Body of pancreas (tissue), 4 donors: Measurements from ENCODE around the gene BUD31. TPM values are rescaled to one million over a fixed set of nuclear protein-coding genes. Genes with fewer than 3 reads are reported as not detected.
A peak's percentile ranks its signal among the peaks of the same experiment; 100 is the strongest.
"Not testable (repeated sequence)": the region's sequence is repeated elsewhere in the genome, so short reads cannot be mapped to it uniquely, and the experiment has no call there.

Source experiments
- ATAC-seq: fragments of 150-250 bp; one replicate; pipeline ENCODE4 v1.9.1; 2016
- DNase-seq, 4 donors: peaks; one replicate each; pipeline ENCODE4 v3.0.0-alpha.2; 2019
- H3K27ac ChIP-seq, 4 donors: fragments of 200-600 bp; sonication (generic); 1 replicate in 3 of 4; 2 replicates in 1 of 4; pipeline versions ENCODE4 v1.5.1 to v1.6.1; 2016 to 2019; ENCODE audit warnings: mild to moderate bottlenecking in 1 of 4, mixed read lengths in 1 of 4, moderate library complexity in 1 of 4
- H3K27me3 ChIP-seq, 2 donors: fragments of 200-600 bp; sonication (generic); one replicate each; pipeline ENCODE4 v1.6.0; 2016; ENCODE audit warnings: mild to moderate bottlenecking in 1 of 2
- H3K36me3 ChIP-seq, 2 donors: fragments of 200-600 bp; sonication (generic); replicated peaks in 1 of 2; 2 replicates each; pipeline ENCODE4 v1.5.1; 2016; ENCODE audit warnings: low read depth in 2 of 2; ENCODE audit not compliant: insufficient read depth in 1 of 2
- H3K4me1 ChIP-seq: fragments of 200-600 bp; sonication (generic); one replicate; pipeline ENCODE4 v1.6.0; 2016
- H3K4me3 ChIP-seq, 2 donors: fragments of 200-600 bp; sonication (generic); 1 replicate in 1 of 2; 2 replicates in 1 of 2; pipeline ENCODE4 v1.5.1; 2016 to 2019
- H3K9me3 ChIP-seq, 3 donors: fragments of 200-600 bp; sonication (generic); 1 replicate in 2 of 3; 2 replicates in 1 of 3; pipeline ENCODE4 v1.5.1; 2016
- CTCF ChIP-seq, 7 experiments: fragments of 450-650 bp in 4 of 7; fragments of 200-600 bp in 3 of 7; sonication (generic) in 3 of 7; IDR thresholded peaks; one replicate each; pipeline ENCODE4 v1.5.1; 2016 to 2019; ENCODE audit warnings: antibody characterized with exemption in 7 of 7
- POLR2A ChIP-seq, 3 donors: fragments of 450-650 bp; IDR thresholded peaks; one replicate each; pipeline ENCODE4 v1.6.1; 2016; ENCODE audit warnings: antibody characterized with exemption in 3 of 3, mild to moderate bottlenecking in 2 of 3
- WGBS, 2 donors: methylation state at CpG; one replicate each; pipeline ENCODE4 v1.1.5; 2017; 5-methylcytosine and 5-hydroxymethylcytosine counted together
- intact Hi-C: fragments of 100-400 bp; cut with DNase I; formaldehyde crosslinking; loops from one replicate; pipeline ENCODE4 v1.15.1; 2023
- total RNA-seq, 2 donors: library from RNA; depleted of rRNA; stranded (reverse); fragments of >200 nt; gene quantifications; one replicate each; pipeline ENCODE4 v1.1.0, GENCODE V29; 2016

BUD31 gene
- total RNA-seq, 2 donors from 2014 or later: 29.6 to 31.6 TPM

GRCh38 chr7:99375070-99375807 is 33.5 kb upstream of the BUD31 start:
- peak; percentile 62 for ATAC-seq
- 5 to 17% methylated on average over 6 to 53 of the region's 58 CpGs for WGBS, 2 donors

GRCh38 chr7:99379043-99379577 is 29.7 kb upstream of the BUD31 start:
- intact Hi-C loops: no loop called here
- Histone ChIP-seq H3K4me3 (no peak overlapping the region), H3K9me3 (no peaks in the 10 kb centered on the region), H3K27me3 (no peaks in the 10 kb centered on the region), H3K27ac (peak overlapping the region in 2 of 4 donors; percentile 19 to 74), H3K36me3 (no peaks in the 10 kb centered on the region), H3K4me1 (peaks cover 19% of the 10 kb centered on the region)
- DNase-seq (peak in 2 of 4 donors; percentile 28 to 70), ATAC-seq (no peak)
- TF ChIP-seq CTCF (IDR thresholded peaks at IDR 0.05): no peak
- no peak for TF ChIP-seq POLR2A (IDR thresholded peaks at IDR 0.05)
- 67 to 68% methylated on average over 6 to 7 of the region's 7 CpGs for WGBS, 2 donors

More at GRCh38 chr7:99375070-99375807, 33.5 kb upstream of the BUD31 start:
- DNase-seq: peak; percentile 69 to 75 (median 70)
- intact Hi-C loops: no loop called here
- TF ChIP-seq POLR2A (IDR thresholded peaks at IDR 0.05) (peak in 1 of 3 donors; percentile 8), CTCF (IDR thresholded peaks at IDR 0.05) (no peak)
- Histone ChIP-seq H3K9me3 (no peaks in the 10 kb centered on the region), H3K4me1 (peaks cover 38% of the 10 kb centered on the region), H3K36me3 (no peaks in the 10 kb centered on the region), H3K27ac (peak overlapping the region; percentile 76 to 93 (median 85)), H3K4me3 (peak overlapping the region; percentile 92 to 94), H3K27me3 (no peaks in the 10 kb centered on the region)

- WGBS, 2 donors: 64 to 93% methylated on average over 3 to 7 of the region's 7 CpGs
- H3K27me3 ChIP-seq, H3K4me3 ChIP-seq, H3K36me3 ChIP-seq, DNase-seq, ATAC-seq, intact Hi-C loops, H3K9me3 ChIP-seq: not testable (repeated sequence)
- Histone ChIP-seq H3K4me1 (peaks cover 17% of the 10 kb centered on the region), H3K27ac (peak overlapping the region in 3 of 4 donors; percentile 16 to 74 (median 19))
Measured at GRCh38 chr7:99379693-99380031, 29.1 kb upstream of the BUD31 start.

- Histone ChIP-seq H3K27me3 (no peaks in the 10 kb centered on the region), H3K4me1 (peaks cover 17% of the 10 kb centered on the region), H3K36me3 (no peaks in the 10 kb centered on the region), H3K9me3 (no peaks in the 10 kb centered on the region), H3K4me3 (no peak overlapping the region), H3K27ac (peak overlapping the region in 3 of 4 donors; percentile 16 to 74 (median 46))
- TF ChIP-seq POLR2A (IDR thresholded peaks at IDR 0.05) (no peak), CTCF (IDR thresholded peaks at IDR 0.05) (no peak)
- DNase-seq (peak in 1 of 4 donors; percentile 65), ATAC-seq (no peak)
- intact Hi-C loops: no loop called here
- 69 to 72% methylated on average over 5 to 12 of the region's 12 CpGs for WGBS, 2 donors
Measured at GRCh38 chr7:99380032-99380822, 28.5 kb upstream of the BUD31 start.
